ENCODE measurements around the gene CDHR4. TPM values are rescaled to one million over a fixed set of nuclear protein-coding genes. Genes with fewer than 3 reads are reported as not detected.

The CDHR4 gene
- total RNA-seq, 1 experiment from 2014 or later, result not detected

- no peaks in the 10 kb centered on the region for H3K27me3 ChIP-seq (ENCODE audit: insufficient read depth, low read length)
- Mint-ChIP-seq H3K27ac (no peak within 1 kb of the TSS; a peak in 1 of 7 replicates), H3K4me1 (no peaks in the 10 kb centered on the region), H3K36me3 (ENCODE audit: insufficient read depth in 1 of 3, low read depth in 3 of 3) (no peaks in the 10 kb centered on the region), H3K9me3 (no peaks in the 10 kb centered on the region), H3K4me3 (no peak within 1 kb of the TSS), H3K27me3 (ENCODE audit: low read depth) (no peaks in the 10 kb centered on the region)
- H3K23ac ChIP-seq (ENCODE audit: insufficient read length, low read depth, low read length), result no peak within 1 kb of the TSS
- no peaks in the 10 kb centered on the region for H3K79me2 ChIP-seq (ENCODE audit: insufficient read depth, low read length)
- no CpG with 5 or more reads among the region's 9 CpGs for WGBS (ENCODE audit: extremely low coverage, insufficient read length, low lambda C conversion rate)
- no peak within 1 kb of the TSS for H2BK12ac ChIP-seq (ENCODE audit: insufficient read length, low read depth, low read length)
- H2BK5ac ChIP-seq (ENCODE audit: insufficient read length, low read length), result no peak within 1 kb of the TSS
- no peaks in the 10 kb centered on the region for H3K4me1 ChIP-seq (ENCODE audit: insufficient read depth, low read length)
- no peaks in the 10 kb centered on the region for H3K9me3 ChIP-seq (ENCODE audit: control insufficient read depth, low read depth, low read length)
- H3K56ac ChIP-seq (ENCODE audit: insufficient read length, low read depth, low read length), result no peak within 1 kb of the TSS
- H3K27ac ChIP-seq (ENCODE audit: insufficient read length, low read depth, low read length), result no peak within 1 kb of the TSS
- no peak for DNase-seq
- no peak within 1 kb of the TSS for H4K91ac ChIP-seq (ENCODE audit: insufficient read length, low read depth, low read length)
- no peak within 1 kb of the TSS for H2AFZ ChIP-seq (ENCODE audit: low read length)
- H4K5ac ChIP-seq (ENCODE audit: insufficient read length, low read depth, low read length), result no peak within 1 kb of the TSS
- H3T11ph ChIP-seq (ENCODE audit: low read length), result no peak within 1 kb of the TSS
- no peak within 1 kb of the TSS for H3K14ac ChIP-seq (ENCODE audit: insufficient read depth, low read length)
- no peak within 1 kb of the TSS for H3K9ac ChIP-seq (ENCODE audit: extremely low read depth, insufficient read length, low read length)
- H2AK5ac ChIP-seq (ENCODE audit: insufficient read length, low read length), result no peak within 1 kb of the TSS
- no peaks in the 10 kb centered on the region for H3K23me2 ChIP-seq (ENCODE audit: insufficient read length, low read depth, low read length, poor library complexity, severe bottlenecking)
- H3K18ac ChIP-seq (ENCODE audit: insufficient read length, low read depth, low read length), result no peak within 1 kb of the TSS
- no peak within 1 kb of the TSS for H4K8ac ChIP-seq (replicated peaks; ENCODE audit: insufficient read length, low read depth, low read length)
- H3K79me1 ChIP-seq (ENCODE audit: insufficient read depth, low read depth, low read length, poor library complexity, severe bottlenecking), result no peaks in the 10 kb centered on the region
- no peak for TF ChIP-seq CTCF (conservative IDR thresholded peaks at IDR 0.05)
- no peak within 1 kb of the TSS for H3K4ac ChIP-seq (ENCODE audit: low read depth, low read length)
- H2BK15ac ChIP-seq (ENCODE audit: low read depth, low read length), result no peak within 1 kb of the TSS
- no peak within 1 kb of the TSS for H2BK20ac ChIP-seq (ENCODE audit: low read depth, low read length, poor library complexity, severe bottlenecking)
- no peak within 1 kb of the TSS for H3K4me2 ChIP-seq (ENCODE audit: insufficient read depth, insufficient read length, low read length)
- H4K20me1 ChIP-seq (ENCODE audit: control insufficient read depth, insufficient read depth, insufficient read length), result no peaks in the 10 kb centered on the region
- no peak within 1 kb of the TSS for H2BK120ac ChIP-seq (ENCODE audit: low read depth, low read length, poor library complexity, severe bottlenecking)
Observed at GRCh38 chr3:49813497-49814174, 14.0 kb upstream of the CDHR4 start, which contains the start of gene UBA7. TSS of gene UBA7 (minus strand) at chr3:49813953. CDS start at chr3:49813787, 166 bp downstream.

Measured in H9 (cell line).